IPS DF 19.7 (cell line): ENCODE data around the gene XBP1.
"Not testable (repeated sequence)": the region's sequence is repeated elsewhere in the genome, so short reads cannot be mapped to it uniquely, and the experiment has no call there.

Experiments used
- DNase-seq: peaks from one replicate; pipeline ENCODE4 v3.0.0-alpha.2; 2013; ENCODE audit warnings: low read depth, low spot score

XBP1 gene

DNA sequence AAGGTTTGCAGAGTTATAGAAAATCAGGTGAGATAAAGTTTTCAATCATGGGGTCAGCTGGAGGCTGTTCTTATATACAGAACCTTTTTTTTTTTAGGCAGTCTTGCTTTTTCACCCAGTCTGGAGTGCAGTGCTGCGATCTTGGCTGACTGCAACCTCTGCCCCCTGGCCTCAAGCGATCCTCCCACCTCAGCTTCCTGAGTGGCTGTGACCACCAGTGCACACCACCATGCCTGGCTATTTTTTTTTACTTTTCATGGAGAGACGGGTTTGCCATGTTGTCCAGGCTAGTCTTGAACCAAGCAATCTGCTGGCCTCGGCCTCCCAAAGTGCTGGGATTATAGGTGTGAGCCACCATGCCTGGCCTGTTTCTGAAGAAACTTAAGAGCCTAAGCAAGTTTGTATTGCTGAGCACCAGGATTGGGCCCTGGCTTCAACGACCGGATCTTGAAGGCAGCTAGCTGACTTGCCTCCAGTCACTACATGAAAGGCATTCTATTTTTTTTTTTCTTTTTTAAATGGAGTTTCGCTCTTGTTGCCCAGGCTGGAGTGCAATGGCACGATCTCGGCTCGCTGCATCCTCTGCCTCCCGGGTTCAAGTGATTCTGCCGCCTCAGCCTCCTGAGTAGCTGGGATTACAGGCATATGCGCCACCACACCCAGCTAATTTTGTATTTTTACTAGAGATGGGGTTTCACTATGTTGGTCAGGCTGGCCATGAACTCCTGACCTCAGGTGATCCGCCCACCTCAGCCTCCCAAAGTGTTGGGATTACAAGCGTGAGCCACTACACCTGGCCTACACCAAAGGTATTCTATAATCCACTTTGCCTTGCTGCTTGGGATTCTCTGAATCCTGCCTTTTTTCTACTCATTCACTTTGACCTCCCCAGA lies 7.6 kb downstream of the XBP1 start:
- DNase-seq, result no peak

DNA sequence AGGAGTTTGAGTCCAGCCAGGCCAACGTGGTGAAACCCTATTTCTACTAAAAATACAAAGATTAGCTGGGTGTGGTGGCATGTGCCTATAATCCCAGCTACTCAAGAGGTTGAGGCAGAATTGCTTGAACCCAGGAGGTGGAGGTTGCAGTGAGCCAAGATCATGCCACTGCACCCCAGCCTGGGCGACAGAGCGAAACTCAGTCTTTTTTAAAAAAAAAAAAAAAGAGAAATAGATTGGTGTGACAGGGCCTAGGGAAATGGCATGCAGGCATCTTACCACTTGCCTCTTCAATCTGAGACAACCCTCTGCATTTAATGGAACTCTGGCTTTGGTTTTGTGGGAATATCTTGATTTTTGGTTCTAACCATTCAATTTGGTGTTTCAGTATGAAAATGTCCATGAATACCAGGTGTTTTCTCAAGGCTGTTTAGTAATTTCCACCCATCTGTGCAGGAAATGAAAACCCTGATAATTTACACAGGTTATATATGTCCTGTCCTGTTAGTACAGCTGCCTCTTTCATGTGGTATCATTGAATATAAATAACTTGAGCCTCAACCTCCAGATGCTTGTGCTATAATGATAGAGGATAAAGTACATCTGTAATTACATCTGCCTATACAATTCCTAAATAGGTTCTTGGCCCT lies 8.4 kb downstream of the XBP1 start:
- no peak for DNase-seq

DNA sequence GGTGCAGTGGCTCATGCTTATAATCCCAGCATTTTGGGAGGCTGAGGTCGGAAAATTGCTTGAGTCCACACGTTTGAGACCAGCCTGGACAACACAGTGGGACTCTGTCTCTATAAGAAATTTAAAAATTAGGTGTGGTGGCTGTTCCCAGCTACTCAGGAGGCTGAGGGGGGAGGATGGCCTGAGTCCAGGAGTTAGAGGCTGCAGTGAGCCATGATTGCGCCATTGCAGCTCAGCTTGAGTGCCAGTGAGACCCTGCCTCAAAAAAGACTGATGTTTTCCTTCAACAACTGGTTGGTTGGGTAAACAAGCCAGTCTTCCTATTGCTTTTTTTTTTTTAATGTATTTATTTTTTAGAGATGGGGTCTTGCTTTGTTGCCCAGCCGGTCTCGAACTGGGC lies 9.2 kb downstream of the XBP1 start:
- DNase-seq, result no peak

DNA sequence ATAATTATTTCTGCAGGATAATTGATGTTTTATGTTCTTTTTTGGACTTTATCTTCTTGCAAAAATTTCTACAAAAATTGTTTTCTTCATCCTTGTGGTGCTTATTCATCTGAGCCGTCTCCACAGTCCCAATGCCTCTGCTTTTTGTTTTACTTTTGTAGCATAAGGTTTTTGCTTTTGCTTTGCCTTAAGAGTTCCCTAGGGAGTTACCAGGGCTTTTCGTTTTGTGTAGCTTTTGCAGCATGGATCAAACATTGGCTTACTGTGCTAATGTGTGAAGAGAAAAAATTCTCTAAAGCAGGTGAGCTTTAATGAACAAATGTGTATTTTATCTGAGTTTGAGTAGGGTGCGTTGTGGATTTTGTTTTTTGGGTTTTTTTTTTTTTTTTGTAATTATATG lies 11.8 kb downstream of the XBP1 start:
- no peak for DNase-seq

DNA sequence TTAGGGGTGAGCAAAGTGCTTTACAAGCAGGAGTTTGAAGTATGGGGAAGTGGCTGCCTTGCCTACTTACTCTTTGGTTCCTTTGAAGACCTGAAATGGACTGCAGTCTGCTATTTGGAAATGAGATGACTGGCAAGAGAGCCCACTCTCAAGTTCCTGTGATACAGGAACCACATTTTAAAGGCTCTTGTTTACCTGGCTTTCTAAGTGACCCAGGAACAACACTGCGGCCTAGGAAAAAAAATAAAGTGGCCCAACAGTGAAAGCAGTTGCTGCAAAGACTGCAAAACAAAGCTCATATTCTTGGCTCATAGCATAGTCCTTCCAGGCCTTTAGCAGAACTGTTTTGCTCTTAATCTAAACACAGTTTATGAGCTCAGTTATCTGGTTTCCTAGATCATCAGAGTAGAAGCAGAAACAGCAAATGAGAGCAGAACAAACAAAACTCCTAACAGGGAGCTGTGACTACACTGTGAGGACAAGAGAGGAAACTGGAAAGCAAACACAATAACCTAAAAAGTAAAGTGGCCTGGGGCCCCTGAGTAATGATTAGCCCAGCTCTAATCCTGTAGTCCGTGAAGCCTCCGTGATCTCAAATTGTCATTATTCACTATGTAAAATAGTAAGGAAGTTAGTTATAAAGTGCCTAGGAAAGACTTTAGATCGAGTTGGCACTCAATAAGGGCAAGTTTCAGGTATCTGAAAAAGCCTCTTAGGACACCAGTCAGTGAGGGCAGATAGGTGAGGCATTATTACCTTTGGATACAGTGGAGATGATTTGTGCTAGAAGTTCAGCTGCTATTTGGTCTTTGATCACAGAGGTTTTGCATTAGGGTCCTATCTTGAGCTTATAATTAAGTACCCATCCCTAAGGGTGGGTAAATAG lies 16.3 kb downstream of the XBP1 start:
- DNase-seq, result no peak

DNA sequence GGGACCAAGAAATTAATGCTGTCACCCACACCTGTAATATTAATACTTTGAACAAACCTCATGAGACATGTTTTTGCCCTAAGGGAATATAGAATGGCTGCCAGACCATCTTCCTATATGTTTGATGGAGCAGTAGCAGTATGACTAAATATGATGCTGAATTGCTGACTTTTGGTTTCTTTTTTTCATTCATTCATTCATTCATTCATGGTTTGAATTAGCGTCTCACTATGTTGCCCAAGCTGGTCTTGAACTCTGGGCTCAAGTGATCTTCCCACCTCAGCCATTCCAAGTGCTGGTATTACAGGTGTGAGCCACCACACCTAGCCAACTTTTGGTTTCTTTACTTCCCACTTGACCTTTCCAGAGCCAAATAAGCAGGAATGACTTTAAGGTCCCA lies 20.1 kb downstream of the XBP1 start:
- no peak for DNase-seq

DNA sequence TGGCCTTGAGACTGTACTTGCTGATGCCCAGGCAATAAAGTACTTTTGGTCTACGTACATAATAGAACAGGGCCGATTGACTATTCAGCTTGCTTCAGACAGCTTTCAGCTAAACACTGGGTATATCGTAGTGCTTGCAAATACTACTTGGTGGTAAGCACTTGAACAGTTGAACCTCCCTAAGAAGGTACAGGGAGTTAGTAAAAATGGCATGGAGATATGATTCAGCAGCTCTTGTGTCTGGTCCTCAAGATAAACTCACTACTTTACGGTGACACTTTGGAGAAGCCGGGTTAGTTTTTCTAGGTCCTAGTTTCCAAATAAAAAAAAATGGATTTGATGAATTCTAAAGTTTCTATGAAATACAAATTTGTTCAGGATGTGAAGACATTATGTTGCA lies 20.5 kb downstream of the XBP1 start:
- no peak for DNase-seq

DNA sequence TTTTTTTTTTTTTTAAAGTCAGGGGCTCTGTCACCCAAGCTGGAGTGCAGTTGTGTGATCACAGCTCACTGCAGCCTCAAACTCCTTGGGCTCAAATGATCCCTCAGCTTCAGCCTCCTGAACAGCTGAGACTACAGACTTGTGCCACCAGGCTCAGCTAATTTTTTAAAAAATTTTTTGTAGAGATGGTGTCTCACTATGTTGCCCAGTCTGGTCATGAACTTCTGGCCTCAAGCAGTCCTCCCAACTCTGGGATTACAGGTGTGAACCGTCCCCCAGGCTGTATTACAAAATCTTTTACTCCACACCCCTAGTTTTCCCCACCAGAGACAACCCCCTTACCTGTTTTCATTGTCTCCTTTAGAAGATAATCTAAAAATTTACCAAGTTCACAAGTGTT lies 26.0 kb downstream of the XBP1 start:
- no peak for DNase-seq

DNA sequence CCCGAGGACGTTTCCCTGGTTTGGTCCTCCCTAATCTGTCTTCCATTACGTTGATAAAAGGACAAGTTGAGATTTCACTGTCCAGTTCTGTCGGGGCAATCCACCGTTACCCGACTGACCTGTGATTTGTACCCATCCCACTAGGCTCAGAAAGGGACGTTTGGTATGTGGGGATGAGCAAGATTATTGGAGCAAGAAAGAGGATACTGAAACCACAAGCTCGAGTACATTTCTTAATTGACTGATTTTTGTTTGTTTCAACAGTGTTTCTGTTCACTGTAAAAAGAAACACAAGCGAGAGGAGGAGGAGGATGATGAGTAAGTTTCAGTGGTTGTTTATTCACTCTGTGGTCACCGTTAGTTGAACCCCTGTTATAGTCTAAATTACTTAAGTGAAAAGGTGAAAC lies 26.9 kb downstream of the XBP1 start:
- DNase-seq, result no peak

DNA sequence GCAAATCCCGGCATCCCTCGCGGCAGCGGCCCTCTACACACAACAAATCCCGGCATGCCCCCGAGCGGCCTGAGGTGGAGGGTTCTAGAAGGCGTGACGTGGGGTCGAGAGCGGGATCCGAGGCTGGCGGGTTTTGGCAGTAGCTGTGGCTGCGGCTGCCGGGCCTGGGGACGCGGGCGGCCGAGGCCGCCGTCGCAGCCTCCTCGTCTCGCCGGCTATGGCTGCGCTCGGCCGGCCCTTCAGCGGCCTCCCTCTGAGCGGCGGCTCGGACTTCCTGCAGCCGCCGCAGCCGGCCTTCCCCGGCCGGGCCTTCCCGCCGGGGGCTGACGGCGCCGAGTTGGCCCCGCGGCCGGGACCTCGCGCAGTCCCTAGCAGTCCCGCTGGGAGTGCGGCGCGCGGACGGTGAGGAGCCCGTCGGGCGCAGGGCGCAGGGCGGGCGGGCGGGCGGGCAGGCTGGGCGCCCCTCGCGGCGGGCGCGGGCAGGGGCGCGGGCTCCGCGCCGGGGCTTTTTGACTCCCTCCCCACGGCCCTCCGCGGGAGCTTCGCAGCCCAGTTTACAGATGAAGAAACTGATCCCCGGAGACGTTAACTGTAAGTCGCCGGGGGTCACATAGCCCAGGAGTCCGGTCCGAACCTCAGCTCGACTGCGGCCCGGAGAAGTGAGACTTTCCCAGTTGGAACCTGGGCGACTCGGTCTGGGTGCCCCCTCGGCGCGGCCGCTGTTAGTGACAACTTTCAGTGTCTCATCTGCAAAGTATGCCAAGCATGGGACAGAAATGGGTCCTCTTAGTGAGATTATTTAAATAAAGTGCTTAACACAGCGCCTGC lies 27.5 kb downstream of the XBP1 start, which contains the start of gene CCDC117:
Gene CCDC117 (plus strand): TSS at position 63 of the 828 bp plus-strand sequence. CDS start 155 bp downstream, at position 218.
- DNase-seq, result peak; percentile 95

DNA sequence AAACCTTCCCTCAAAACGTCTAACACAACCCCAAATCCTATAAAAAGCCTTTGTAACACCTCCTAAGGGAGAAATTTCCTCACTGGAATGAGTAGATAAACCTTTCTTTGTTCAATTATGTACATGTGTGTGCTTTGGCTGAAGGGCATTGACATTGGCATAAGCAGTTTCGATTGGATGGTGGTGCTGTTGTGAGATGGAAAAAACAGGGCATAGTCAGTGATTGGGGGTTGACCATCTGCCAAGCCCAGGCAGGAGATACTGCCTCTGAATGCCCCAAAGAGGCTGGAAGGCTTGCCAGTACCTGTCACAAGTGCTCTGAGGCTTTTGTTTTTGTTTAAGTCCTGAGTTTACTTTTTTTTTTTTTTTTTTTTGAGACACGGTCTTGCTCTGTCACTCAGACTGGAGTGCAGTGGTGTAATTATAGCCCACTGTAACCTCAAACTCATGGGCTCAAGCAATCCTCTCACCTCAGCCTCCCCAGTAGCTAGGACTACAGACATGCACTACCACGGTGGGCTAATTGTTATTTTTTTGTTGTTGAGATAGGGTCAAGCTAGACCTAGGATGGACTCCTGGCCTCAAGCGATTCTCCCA lies 29.1 kb downstream of the XBP1 start:
- DNase-seq, result no peak

DNA sequence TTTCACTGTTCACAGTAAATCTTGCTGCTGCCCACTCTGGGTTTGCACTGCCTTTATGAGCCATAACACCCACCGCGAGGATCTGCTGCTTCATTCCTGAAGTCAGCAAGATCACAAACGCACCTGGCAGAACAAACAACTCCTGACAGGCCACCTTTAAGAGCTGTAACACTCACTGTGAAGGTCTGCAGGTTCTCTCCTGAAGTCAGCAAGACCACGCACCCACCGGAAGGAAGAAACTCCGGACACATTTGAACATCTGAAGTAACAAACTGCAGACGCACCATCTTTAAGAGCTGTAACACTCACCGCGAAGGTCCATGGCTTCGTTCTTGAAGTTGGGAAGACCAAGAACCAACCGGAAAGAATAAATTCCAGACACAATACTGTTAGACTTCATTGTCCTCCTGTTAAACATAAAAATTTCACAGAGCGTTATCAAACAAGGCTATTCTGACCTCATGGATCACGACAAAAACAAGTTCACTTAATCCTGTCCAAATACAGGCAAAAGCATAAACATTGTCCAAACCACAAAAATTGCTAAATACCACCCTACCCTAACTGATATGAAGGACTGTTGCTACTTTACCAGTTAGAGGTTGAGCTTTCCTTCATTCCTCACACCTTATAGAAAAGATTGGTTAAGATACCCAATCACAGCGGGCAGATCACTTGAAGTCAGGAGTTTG lies 30.8 kb downstream of the XBP1 start:
- DNase-seq, result no peak

DNA sequence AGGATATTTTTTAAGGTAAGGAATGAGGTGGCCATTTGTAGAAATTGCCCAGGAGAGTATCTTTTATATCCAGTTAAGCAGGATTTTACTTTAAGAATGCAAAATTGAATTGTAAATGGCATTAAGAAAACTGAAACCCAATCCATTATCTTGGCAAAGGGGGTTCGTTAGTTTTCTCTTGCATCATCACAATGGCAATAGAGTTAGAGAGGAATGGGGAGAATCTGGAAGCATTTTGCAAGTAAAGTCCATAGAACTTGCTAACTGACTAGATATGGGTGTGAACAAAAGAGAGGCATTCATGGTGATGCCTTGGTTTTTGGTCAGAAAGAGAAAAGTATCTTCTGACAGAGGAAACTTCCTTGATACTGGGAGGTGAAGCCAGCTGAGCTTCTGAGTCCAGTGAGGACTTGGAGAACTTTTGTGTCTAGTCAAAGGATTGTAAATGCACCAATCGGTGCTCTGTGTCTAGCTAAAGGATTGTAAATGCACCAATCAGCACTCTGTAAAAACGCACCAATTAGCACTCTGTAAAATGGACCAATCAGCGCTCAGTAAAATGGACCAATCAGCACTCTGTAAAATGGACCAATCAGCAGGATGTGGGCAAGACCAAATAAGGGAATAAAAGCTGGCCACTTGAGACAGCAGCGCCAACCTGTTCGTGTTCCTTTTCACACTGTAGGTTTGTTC lies 31.5 kb downstream of the XBP1 start:
- no peak for DNase-seq

DNA sequence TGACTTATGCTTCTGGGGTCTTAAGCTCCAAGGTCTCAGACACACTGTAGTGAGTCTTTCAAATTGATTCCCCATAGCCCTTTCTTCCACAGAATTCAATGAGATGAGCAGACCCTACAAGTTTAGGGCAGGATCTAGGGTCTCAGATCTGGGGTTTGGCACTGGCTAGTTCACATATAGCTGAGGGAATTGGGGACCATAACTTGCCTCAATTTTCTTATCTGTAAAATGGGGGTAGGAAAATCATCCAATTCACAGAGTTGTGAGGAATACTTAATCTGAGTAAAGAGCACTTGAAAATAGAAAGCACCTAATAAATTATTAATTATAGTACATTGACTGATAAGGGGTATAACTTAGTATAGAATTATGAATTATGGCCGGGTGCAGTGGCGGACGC lies 33.7 kb downstream of the XBP1 start:
- no peak for DNase-seq

DNA sequence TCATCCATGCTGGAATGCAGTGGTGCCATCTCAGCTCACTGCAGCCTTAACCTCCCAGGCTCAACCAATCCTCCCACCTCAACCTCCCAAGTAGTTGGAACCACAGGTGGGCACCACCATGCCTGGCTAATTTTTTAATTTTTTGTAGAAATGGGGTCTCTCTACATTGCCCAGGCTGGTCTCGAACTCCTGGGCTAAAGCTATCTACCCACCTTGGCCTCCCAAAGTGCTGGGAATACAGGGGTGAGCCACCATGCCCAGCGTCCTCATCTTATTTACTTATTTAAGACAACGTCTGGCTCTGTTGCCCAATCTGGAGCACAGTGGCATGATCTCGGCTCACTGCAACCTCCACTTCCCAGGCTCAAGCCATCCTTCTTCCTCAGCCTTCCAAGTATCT lies 38.4 kb downstream of the XBP1 start:
- not testable (repeated sequence) for DNase-seq

DNA sequence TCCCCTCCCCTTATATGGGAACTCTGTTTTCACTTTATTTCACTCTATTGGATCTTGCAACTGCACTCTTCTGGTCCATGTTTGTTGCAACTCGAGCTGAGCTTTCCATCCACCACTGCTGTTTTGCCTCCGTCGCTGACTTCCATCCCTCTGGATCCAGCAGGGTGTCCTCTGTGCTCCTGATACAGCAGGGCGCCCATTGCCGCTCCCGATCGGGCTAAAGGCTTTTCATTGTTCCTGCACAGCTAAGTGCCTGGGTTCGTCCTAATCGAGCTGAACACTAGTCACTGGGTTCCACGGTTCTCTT lies 39.0 kb downstream of the XBP1 start:
- DNase-seq, result no peak

DNA sequence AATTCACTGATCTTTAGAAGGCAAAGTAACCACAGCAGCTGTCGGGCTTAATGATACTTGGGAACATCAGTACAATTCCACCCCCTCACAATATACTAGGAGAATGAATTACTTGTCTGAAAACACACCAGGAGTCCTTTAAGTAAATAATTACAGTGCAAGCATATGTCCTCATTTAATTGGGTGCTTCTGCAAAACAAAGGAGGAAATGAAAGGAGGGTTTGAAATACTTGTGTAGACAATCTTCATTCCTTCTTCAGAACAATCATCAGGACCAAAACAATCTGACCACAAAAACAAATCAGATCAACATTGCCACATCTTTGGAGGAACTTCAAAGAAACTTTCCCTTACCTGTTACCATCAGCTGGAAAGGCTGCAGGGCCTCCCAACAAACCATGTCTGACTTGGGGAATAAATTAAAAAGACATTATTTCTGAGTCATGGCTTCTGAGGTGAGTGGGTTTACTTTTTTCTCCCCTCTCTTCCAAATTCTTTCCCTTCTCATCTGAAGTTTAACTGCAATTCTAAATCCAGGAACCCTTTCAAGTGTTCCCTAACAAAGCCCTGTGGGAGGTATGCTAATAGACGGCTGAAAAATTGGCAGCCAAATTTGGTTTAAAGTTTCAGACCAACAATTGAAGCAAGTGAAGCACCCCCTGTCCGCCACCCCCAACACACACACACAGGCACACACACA lies 40.4 kb downstream of the XBP1 start:
- DNase-seq, result peak; percentile 87

DNA sequence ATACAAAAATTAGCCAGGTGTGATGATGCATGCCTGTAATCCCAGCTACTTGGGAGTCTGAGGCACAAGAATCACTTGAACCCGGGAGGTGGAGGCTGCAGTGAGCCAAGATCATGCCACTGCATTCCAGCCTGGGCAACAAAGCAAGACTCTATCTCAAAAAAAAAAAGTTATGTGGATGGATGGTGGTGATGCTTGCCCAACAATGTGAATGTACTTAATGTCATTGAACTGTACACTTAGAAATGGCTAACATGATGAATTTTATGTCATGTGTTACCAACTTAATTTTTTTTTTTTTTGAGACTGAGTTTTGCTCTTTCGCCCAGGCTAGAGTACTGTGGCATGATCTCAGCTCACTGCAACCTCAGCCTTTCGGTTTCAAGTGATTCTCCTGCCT lies 45.9 kb downstream of the XBP1 start:
- not testable (repeated sequence) for DNase-seq

DNA sequence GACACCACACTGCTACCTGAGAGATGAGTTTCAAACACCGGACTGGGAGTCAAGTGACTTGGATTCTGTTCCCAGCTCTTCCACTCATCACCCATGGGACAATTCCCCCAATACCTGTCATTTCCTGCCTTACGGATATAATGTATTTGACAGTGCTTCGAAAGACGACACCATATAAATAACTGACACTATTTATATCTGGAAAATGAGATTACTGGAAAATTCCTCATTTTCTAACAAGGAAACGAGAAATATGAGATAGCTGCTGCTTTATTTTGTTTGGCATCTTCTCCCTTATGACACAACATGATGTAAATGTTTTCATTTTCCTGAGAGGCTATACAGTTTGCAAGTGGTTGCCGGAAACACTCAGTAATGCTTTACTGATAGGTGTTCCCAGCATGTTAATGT lies 49.9 kb downstream of the XBP1 start:
- no peak for DNase-seq
